RPMI7951 (cell line): ENCODE results near the gene ZNF43. TPM values are rescaled to one million over a fixed set of nuclear protein-coding genes. Genes with fewer than 3 reads are reported as not detected.
"Not testable (repeated sequence)": the region's sequence is repeated elsewhere in the genome, so short reads cannot be mapped to it uniquely, and the experiment has no call there.

Experiments
- DNase-seq: peaks from one replicate; pipeline ENCODE4 v3.0.0-alpha.2; 2012; ENCODE audit warnings: low read depth
- total RNA-seq: library from RNA; depleted of rRNA; stranded (reverse); fragments of >200 nt; shearing (Covaris generic); gene quantifications from 2 replicates; pipeline ENCODE4 v1.2.3, GENCODE V29; 2014; rRNA removed

The ZNF43 gene
- total RNA-seq, 1 experiment from 2014 or later: 6.5 TPM

DNA sequence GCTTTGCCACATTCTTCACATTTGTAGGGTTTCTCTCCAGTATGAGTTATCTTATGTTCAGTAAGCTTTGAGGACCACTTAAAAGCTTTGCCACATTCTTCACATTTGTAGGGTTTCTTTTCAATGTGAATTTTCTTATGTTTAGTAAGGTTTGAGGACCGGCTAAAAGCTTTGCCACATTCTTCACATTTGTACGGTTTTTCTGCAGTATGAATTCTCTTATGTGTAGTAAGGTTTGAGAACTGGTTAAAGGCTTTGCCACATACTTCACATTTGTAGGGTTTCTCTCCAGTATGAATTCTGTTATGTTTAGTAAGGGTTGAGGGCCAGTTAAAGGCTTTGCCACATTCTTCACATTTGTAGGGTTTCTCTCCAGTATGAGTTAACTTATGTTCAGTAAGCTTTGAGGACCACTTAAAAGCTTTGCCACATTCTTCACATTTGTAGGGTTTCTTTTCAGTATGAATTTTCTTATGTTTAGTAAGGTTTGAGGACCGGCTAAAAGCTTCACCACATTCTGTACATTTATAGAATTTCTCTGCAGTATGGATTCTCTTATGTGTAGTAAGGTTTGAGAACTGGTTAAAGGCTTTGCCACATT, 27.5 kb downstream of the ZNF43 start:
- DNase-seq: not testable (repeated sequence)

DNA sequence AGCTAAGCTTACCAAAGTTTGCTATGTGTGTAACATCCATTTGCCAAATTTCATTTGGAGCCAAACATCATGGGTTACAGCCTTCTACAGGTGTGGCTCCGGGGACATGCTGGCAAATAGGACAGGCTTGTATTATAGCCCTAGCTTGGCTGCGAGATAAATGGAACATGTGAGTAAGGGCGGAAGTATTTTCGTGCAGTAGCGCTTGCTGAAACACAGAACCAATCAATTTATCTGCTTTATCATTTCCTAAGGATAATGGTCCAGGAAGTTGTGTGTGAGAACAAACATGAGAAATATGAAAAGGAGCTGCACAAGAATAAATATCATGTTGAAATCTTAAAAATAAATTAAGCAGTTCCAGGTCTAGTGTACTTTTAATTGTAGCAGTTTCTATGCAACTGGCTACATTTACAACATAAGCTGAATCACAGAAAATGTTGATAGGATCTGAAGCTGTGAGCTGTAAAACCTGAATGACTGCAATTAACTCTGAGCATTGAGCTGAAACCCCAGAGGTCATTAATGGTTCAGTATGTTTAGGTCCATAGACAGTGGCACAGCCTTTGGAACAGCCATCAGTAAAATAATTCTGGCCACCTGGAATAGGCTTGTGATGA, 46.4 kb downstream of the ZNF43 start:
- DNase-seq: no peak

DNA sequence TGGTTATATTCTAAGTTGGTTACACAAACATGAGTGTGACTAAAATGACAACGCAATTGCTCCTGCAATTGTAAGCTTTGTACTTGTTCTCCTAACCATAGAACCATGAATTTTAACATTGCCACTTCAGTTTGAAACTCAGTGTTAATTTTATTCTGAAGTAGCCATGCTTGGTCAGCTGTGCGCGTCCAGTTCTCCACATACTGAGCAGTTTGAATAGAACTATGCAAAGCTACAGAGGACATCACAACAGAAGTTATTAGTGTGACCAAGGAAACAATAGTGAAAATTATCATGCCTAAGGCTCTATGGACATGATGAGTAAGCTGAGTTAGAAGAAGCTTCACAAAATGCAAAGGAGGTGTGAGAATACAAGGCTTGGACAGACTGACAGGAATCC, 49.0 kb downstream of the ZNF43 start:
- no peak for DNase-seq

DNA sequence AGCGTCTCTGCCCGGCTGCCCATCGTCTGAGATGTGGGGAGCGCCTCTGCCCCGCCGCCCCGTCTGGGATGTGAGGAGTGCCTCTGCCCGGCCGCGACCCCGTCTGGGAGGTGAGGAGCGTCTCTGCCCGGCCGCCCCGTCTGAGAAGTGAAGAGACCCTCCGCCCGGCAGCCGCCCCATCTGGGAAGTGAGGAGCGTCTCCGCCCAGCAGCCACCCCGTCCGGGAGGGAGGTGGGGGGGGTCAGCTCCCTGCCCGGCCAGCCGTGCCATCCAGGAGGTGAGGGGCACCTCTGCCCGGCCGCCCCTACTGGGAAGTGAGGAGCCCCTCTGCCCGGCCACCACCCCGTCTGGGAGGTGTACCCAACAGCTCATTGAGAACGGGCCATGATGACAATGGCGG, 60.2 kb downstream of the ZNF43 start:
- DNase-seq: not testable (repeated sequence)

DNA sequence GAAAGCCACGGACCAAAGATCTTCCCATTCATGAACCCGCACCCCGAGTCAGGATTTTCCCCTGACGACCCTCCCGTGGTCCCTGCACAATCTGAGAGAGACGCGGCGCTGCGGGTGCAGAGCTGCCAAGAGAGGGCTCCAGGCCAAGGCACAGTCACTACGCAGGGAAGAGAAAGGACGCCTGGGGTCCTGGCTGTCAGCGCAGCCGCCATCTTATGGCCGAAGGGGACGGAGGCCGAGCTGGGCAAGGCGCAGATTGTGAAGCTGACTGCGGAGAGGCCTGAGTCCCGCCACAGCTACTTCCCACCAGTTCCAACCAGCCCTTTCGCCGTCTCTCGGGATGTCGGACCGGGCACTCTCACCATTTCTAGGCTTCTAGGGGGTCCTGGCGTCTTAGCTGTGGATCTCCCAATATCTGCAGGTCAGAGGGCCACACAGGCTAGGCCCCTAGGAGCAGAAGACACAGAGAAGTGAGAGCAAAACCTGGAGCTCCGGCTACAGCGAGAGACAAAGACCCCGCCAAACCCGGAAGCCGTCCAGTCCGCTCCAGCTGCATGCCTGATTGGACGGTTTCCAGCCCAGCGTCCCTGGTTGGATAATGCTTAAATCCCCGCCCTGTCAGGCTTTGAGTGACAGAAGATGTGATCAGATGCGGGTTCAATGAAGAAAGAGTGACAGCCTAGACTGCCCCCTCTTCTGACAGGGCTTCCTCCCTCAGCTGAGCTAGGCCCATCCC, 68.7 kb downstream of the ZNF43 start, which contains the start of gene ZNF100:
Gene ZNF100, minus strand, starts transcription at position 515 of the 736 bp plus-strand sequence. Its CDS starts 150 bp downstream, at position 365.
- DNase-seq: peak; percentile 92

DNA sequence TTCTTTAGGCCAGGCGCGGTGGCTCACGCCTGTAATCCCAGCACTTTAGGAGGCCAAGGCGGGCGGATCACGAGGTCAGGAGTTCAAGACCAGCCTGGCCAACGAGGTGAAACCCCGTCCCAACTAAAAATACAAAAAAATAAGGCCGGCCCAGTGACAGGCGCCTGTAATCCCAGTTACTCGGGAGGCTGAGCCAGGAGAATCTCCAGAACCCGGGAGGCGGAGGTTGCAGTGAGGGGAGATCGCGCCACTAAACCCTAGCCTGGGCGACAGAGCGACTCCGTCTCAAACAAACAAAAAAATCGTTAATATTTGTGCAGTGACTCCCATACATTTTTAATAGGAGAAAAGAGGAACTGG, 69.3 kb downstream of the ZNF43 start:
- not testable (repeated sequence) for DNase-seq

DNA sequence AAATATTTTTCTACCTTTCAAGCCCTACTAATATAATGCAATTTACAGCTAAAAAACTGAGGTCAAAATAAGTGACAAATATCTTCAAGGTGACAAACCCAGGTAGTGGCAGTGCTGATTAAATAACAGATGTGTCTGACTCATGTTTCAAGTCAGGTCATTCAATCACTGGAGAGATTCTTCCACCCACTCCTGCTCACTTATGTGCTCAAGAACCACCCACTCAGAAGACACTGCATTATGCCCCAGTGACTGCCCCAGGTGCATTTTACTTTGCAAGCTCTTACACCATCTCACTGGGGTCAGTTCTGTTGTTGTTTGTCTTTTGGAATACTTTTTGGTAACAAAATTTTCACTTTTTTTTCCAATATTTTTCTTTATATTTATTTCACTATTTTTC, 70.8 kb downstream of the ZNF43 start:
- no peak for DNase-seq

DNA sequence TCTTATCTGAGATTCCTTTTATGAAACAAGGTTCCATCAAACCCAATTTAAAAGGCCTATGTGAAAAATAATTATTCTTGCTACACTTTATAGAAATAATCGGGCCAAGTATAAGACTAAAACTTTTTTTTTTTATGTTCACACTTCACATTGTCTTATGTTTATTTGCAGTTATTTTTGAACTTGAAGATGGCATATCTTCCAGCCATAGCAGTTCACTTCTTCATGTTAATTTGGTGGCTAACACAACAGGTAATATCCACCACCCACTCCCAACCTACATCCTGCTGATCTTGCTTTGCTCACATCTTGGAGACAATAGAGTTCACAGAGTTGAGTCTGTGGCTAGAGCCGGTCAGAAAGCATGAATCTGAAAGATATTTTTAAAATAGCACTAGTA, 74.4 kb downstream of the ZNF43 start:
- not testable (repeated sequence) for DNase-seq

DNA sequence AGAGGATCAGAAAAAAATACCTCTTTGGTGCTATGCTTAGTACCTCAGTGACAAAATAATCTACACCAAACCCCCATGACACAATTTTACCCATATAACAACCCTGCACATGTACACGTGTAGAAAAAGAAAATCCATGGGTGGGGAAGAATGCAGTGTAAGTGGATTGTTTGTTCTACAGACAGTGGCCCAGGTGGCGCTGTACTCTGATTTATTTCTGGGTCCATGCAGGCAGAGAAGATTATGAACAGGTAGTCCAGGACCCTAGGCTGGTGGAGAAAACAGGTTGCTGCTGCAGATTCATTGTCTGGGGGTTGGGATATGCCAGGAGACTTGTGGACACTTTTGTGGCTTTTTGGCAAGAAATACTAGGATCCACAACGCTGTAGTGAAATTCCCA, 77.7 kb downstream of the ZNF43 start:
- DNase-seq: no peak

DNA sequence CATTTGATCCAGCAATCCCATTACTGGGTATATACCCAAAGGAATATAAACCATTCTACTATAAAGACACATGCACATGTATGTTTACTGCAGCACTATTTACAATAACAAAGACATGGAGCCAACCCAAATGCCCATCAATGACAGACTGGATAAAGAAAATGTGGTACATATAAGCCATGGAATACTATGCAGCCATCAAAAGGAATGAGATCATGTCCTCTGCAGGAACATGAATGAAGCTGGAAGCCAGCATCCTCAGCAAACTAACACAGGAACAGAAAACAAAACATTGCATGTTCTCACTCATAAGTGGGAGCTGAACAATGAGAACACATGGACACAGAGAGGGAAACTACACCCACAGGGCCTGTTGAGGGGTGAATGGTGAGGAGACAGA, 80.4 kb downstream of the ZNF43 start:
- not testable (repeated sequence) for DNase-seq

Other genes starting within 250 kb of the ZNF43 start
- 5.1 and 6.8 TPM in 2 replicates for gene ZNF100, start 68.6 kb downstream of the ZNF43 start, total RNA-seq
- 0.48 and 0.98 TPM in 2 replicates for gene ZNF208, start 174.8 kb upstream of the ZNF43 start, total RNA-seq
- gene ZNF257, start 216.3 kb upstream of the ZNF43 start, total RNA-seq: 6.1 and 10.8 TPM in 2 replicates